PFSK-1 (cell line): ENCODE data around the gene NAV2.

Experiments used
- FOXP2 ChIP-seq: optimal IDR thresholded peaks from 2 replicates; pipeline ENCODE3; 2011; ENCODE audit warnings: borderline replicate concordance, control low read depth, inconsistent platforms; ENCODE audit not compliant: insufficient read depth; ENCODE audit errors: extremely low read length, extremely low read depth
- POLR2AphosphoS5 ChIP-seq: IDR thresholded peaks from 2 replicates; pipeline ENCODE4 v1.6.1; 2012; ENCODE audit warnings: low read depth, mild to moderate bottlenecking, control low read depth, low read length, moderate library complexity
- SIN3A ChIP-seq: IDR thresholded peaks from 2 replicates; pipeline ENCODE4 v1.6.1; 2012; ENCODE audit warnings: mild to moderate bottlenecking, low read length, moderate library complexity, borderline replicate concordance; ENCODE audit not compliant: insufficient read depth
- TAF1 ChIP-seq: IDR thresholded peaks from 2 replicates; pipeline ENCODE4 v1.6.1; 2012; ENCODE audit warnings: low read length, control low read depth, borderline replicate concordance; ENCODE audit not compliant: insufficient read depth
- TF ChIP-seq, protein P1 (sequence below), 2 experiments: IDR thresholded peaks; 2 replicates each; pipeline versions ENCODE4 v1.6.1 to v1.8.0; 2011 to 2012; ENCODE audit warnings: low read depth in 2 of 2, low read length in 2 of 2, control low read depth in 1 of 2, inconsistent platforms in 1 of 2, mild to moderate bottlenecking in 1 of 2, moderate library complexity in 1 of 2; ENCODE audit not compliant: insufficient read depth in 1 of 2

NAV2 gene

DNA sequence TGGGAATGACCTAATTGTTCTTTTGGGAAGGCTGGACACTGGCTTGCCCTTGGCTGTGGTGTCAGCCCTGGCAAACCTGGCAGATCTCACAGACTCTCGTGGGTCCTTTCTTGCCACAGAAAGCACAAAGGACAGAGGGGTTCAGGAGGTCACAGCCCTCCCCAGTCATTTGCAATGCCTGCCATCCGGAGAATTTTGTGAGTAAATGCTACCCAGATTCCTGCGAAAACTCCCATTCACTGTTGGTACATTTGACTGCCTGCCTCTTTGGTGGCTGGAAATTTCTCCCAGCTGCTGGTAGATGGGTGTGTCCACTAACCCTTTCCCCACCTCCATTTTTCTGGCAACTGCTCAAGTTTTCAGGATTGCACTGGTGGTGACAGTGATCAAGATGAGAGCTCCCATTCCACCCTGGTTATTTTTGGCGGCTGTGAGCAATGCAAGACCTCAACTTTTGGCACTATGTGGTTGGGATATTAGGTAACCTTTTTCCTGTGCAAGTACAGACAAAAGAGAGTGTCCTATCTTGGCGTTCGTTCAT, 155.7 kb downstream of the NAV2 start:
- TF ChIP-seq TAF1 (no peak), FOXP2 (no peak), SIN3A (no peak), POLR2AphosphoS5 (no peak)
- TF ChIP-seq, protein P1, sequence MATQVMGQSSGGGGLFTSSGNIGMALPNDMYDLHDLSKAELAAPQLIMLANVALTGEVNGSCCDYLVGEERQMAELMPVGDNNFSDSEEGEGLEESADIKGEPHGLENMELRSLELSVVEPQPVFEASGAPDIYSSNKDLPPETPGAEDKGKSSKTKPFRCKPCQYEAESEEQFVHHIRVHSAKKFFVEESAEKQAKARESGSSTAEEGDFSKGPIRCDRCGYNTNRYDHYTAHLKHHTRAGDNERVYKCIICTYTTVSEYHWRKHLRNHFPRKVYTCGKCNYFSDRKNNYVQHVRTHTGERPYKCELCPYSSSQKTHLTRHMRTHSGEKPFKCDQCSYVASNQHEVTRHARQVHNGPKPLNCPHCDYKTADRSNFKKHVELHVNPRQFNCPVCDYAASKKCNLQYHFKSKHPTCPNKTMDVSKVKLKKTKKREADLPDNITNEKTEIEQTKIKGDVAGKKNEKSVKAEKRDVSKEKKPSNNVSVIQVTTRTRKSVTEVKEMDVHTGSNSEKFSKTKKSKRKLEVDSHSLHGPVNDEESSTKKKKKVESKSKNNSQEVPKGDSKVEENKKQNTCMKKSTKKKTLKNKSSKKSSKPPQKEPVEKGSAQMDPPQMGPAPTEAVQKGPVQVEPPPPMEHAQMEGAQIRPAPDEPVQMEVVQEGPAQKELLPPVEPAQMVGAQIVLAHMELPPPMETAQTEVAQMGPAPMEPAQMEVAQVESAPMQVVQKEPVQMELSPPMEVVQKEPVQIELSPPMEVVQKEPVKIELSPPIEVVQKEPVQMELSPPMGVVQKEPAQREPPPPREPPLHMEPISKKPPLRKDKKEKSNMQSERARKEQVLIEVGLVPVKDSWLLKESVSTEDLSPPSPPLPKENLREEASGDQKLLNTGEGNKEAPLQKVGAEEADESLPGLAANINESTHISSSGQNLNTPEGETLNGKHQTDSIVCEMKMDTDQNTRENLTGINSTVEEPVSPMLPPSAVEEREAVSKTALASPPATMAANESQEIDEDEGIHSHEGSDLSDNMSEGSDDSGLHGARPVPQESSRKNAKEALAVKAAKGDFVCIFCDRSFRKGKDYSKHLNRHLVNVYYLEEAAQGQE (IDR thresholded peaks at IDR 0.05; ENCODE audit: insufficient read depth in 1 of 2, low read depth in 2 of 2, low read length in 2 of 2): no peak

DNA sequence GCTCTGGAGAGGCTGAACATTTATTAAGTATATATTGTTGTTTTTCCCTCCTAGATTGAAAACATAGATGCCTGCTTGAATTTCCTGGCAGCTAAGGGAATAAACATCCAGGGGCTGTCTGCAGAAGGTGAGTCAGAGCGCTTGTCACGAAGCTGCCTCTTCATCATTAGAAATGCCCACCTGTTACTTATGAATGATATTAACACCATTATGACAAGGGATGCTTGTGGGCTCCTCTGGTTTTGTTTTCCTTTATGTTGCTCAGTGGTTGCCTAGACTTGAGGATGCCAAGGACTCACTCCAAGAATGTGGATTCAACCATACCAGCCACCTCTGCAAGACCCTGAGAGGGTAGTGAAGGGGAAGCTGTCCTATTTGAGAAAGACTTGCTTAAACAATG, 156.2 kb downstream of the NAV2 start:
- TF ChIP-seq POLR2AphosphoS5: no peak
- TF ChIP-seq TAF1: no peak
- TF ChIP-seq, protein P1 (IDR thresholded peaks at IDR 0.05; ENCODE audit: insufficient read depth in 1 of 2, low read depth in 2 of 2, low read length in 2 of 2): no peak
- no peak for TF ChIP-seq SIN3A
- no peak for TF ChIP-seq FOXP2

DNA sequence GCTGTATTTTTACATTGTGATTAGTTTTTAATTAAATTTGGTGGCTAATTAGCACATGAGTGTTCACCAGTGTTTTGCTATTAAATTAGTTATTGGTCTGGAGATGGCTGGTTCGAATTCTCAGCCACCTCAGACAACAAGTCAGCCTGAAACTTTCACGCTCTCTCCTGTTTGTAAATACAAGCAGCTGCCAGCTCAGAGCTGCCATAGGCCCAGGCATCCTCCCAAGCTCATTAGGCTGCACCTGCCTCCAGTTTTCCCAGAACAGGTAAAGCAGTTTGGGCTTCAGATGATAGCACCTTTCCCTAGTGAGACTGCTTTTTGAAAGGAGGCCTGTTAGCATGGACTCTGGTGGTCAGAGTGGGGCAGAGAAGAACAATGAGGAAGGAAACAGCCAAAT, 156.8 kb downstream of the NAV2 start:
- TF ChIP-seq TAF1 (no peak), SIN3A (no peak), POLR2AphosphoS5 (no peak), FOXP2 (no peak)
- TF ChIP-seq, protein P1 (IDR thresholded peaks at IDR 0.05; ENCODE audit: insufficient read depth in 1 of 2, low read depth in 2 of 2, low read length in 2 of 2): no peak

DNA sequence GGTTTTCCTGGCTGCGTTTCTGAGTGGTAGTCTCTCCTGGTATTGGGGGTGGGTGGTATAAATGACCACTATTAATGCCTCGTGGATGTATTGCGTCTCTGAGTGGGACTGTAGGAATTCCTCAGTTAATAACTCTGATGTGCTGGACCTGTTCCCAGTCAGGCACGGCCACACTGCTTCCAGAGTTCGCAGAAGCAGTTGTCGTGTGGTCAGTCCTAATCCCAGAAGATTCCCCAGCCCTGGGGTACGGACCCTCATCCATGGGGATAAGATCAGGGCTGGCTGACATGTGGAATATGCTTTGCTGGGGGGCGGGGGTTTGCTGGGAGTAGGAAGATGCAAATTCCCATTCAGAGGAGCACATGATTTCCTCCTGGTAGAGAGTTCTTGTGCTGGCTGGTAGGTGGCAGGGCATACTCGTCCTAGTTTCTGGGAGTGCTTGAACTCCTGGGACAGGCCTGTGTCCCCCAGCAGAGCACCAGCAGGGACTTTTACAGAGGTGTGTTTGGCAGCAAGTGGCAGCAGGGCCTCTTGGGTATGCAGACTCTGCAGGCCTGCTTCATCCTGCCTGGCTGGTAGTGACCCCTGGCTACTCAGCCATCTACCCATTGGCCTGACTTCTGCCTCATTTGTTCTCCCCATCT, 157.4 kb downstream of the NAV2 start:
- TF ChIP-seq SIN3A: no peak
- TF ChIP-seq POLR2AphosphoS5: no peak
- no peak for TF ChIP-seq TAF1
- TF ChIP-seq, protein P1 (IDR thresholded peaks at IDR 0.05; ENCODE audit: insufficient read depth in 1 of 2, low read depth in 2 of 2, low read length in 2 of 2): no peak
- no peak for TF ChIP-seq FOXP2

DNA sequence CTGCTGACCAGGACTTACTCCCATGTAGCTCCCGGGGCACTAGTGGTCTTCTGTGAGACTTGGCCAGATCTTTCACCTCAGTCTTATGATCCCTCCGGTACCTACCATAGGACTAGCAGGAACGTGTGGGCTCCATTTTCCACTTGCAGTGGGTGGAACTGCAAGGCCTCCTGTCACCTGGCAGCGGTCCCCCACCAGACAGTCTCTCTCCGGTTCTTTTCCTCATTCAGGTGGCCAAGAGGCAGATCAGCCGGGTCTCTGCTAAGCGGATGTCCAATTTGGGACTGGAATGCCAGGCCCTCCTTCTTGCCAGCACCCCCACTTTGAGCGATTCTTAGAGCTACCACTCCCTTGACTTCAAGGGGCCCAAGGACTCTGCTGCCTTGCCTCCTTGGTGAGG, 158.9 kb downstream of the NAV2 start:
- TF ChIP-seq, protein P1 (IDR thresholded peaks at IDR 0.05; ENCODE audit: insufficient read depth in 1 of 2, low read depth in 2 of 2, low read length in 2 of 2): no peak
- no peak for TF ChIP-seq TAF1
- TF ChIP-seq POLR2AphosphoS5: no peak
- no peak for TF ChIP-seq SIN3A
- TF ChIP-seq FOXP2: no peak
